Vagina (tissue), 2 donors: ENCODE measurements around the gene DCST2. TPM values are rescaled to one million over a fixed set of nuclear protein-coding genes. Genes with fewer than 3 reads are reported as not detected.
"Not testable (repeated sequence)": the region's sequence is repeated elsewhere in the genome, so short reads cannot be mapped to it uniquely, and the experiment has no call there.

Source experiments
- DNase-seq, 2 donors: peaks; one replicate each; pipeline ENCODE4 v3.0.0-alpha.2; 2017; ENCODE audit errors: extremely low spot score in 2 of 2
- H3K27ac ChIP-seq: fragments of 200-600 bp; sonication (generic); one replicate; pipeline ENCODE4 v1.5.1; 2019
- H3K27me3 ChIP-seq: fragments of 200-600 bp; sonication (generic); one replicate; pipeline ENCODE4 v1.5.1; 2019
- H3K36me3 ChIP-seq, 2 donors: fragments of 200-600 bp; sonication (generic); one replicate each; pipeline ENCODE4 v1.5.1; 2017 to 2019
- H3K4me1 ChIP-seq: fragments of 200-600 bp; sonication (generic); one replicate; pipeline ENCODE4 v1.5.1; 2019
- H3K4me3 ChIP-seq, 2 donors: fragments of 200-600 bp; sonication (generic); 1 replicate in 1 of 2; 2 replicates in 1 of 2; pipeline ENCODE4 v1.5.1; 2016 to 2019
- H3K9me3 ChIP-seq: fragments of 200-600 bp; sonication (generic); one replicate; pipeline ENCODE4 v1.5.1; 2019
- CTCF ChIP-seq, 3 experiments: fragments of 450-650 bp in 2 of 3; fragments of 200-600 bp in 1 of 3; sonication (generic) in 1 of 3; IDR thresholded peaks; one replicate each; pipeline ENCODE4 v1.5.1; 2017 to 2019; ENCODE audit warnings: antibody characterized with exemption in 3 of 3, mild to moderate bottlenecking in 2 of 3, moderate library complexity in 2 of 3
- POLR2A ChIP-seq, 2 donors: fragments of 450-650 bp; IDR thresholded peaks; one replicate each; pipeline ENCODE4 v1.6.1; 2017; ENCODE audit warnings: antibody characterized with exemption in 2 of 2, mild to moderate bottlenecking in 2 of 2, moderate library complexity in 2 of 2
- POLR2AphosphoS5 ChIP-seq, 2 donors: sonication (generic); formaldehyde crosslinking; IDR thresholded peaks; one replicate each; pipeline ENCODE4 v1.9.0; 2017; ENCODE audit warnings: antibody characterized with exemption in 2 of 2, mild to moderate bottlenecking in 2 of 2, low read depth in 1 of 2; ENCODE audit not compliant: insufficient read depth in 1 of 2
- intact Hi-C: fragments of 100-400 bp; cut with DNase I; formaldehyde crosslinking; loops from one replicate; pipeline ENCODE4 v1.15.1; 2023
- total RNA-seq: library from RNA; depleted of rRNA; stranded (reverse); fragments of >200 nt; gene quantifications from one replicate; pipeline ENCODE4 v1.2.3, GENCODE V29; 2016

Gene DCST2
- total RNA-seq, 1 donor from 2014 or later, result 7.9 TPM

GRCh38 chr1:154987326-154987725 is 46.3 kb downstream of the DCST2 start:
- peaks cover 28% of the 10 kb centered on the region for H3K4me1 ChIP-seq
- intact Hi-C loops, result no loop called here
- H3K36me3 ChIP-seq, result peaks cover 0 to 18% of the 10 kb centered on the region in 2 donors
- H3K27ac ChIP-seq, result no peak overlapping the region
- H3K4me3 ChIP-seq, result no peak overlapping the region
- DNase-seq, result no peak
- H3K27me3 ChIP-seq, result no peaks in the 10 kb centered on the region
- H3K9me3 ChIP-seq, result no peaks in the 10 kb centered on the region
- no peak for TF ChIP-seq CTCF (IDR thresholded peaks at IDR 0.05)

- intact Hi-C loops, H3K27ac ChIP-seq, H3K27me3 ChIP-seq, DNase-seq, H3K9me3 ChIP-seq, H3K4me3 ChIP-seq: not testable (repeated sequence)
- H3K4me1 ChIP-seq, result peaks cover 31% of the 10 kb centered on the region
- H3K36me3 ChIP-seq, result peaks cover 0 to 18% of the 10 kb centered on the region in 2 donors
Measured at GRCh38 chr1:154986736-154987135, 46.8 kb downstream of the DCST2 start.

GRCh38 chr1:154983776-154984466 is 49.7 kb downstream of the DCST2 start:
- Histone ChIP-seq H3K9me3 (no peaks in the 10 kb centered on the region), H3K4me1 (peaks cover 24% of the 10 kb centered on the region), H3K27ac (peak overlapping the region; percentile 66), H3K4me3 (peak overlapping the region; percentile 56 to 76), H3K36me3 (peaks cover 0 to 5% of the 10 kb centered on the region in 2 donors), H3K27me3 (no peaks in the 10 kb centered on the region)
- intact Hi-C loops, result no loop called here
- no peak for DNase-seq
- TF ChIP-seq POLR2AphosphoS5 (IDR thresholded peaks at IDR 0.05; ENCODE audit: insufficient read depth in 1 of 2, low read depth in 1 of 2) (no peak), POLR2A (IDR thresholded peaks at IDR 0.05) (no peak), CTCF (IDR thresholded peaks at IDR 0.05) (no peak)

GRCh38 chr1:154982897-154983648 is 50.5 kb downstream of the DCST2 start, which contains the start of gene FLAD1:
Gene FLAD1, plus strand, starts transcription at chr1:154983344. Its CDS starts 351 bp downstream, at chr1:154983695.
- intact Hi-C loops, result no loop called here
- Histone ChIP-seq H3K4me1 (peaks cover 24% of the 10 kb centered on the region), H3K4me3 (peak within 1 kb of the TSS; percentile 56 to 76), H3K9me3 (no peaks in the 10 kb centered on the region), H3K36me3 (peaks cover 0 to 2% of the 10 kb centered on the region in 2 donors), H3K27ac (peak within 1 kb of the TSS; percentile 66), H3K27me3 (no peaks in the 10 kb centered on the region)
- peak; percentile 86 to 100 for TF ChIP-seq POLR2AphosphoS5 (IDR thresholded peaks at IDR 0.05; ENCODE audit: insufficient read depth in 1 of 2, low read depth in 1 of 2)
- no peak for TF ChIP-seq CTCF (IDR thresholded peaks at IDR 0.05)
- DNase-seq, result peak in 1 of 2 donors; percentile 99

GRCh38 chr1:154982341-154982740 is 51.2 kb downstream of the DCST2 start:
- Histone ChIP-seq H3K27me3 (no peaks in the 10 kb centered on the region), H3K4me3 (peak overlapping the region; percentile 56 to 76), H3K4me1 (peaks cover 24% of the 10 kb centered on the region), H3K27ac (peak overlapping the region; percentile 42), H3K36me3 (no peaks in the 10 kb centered on the region), H3K9me3 (no peaks in the 10 kb centered on the region)
- intact Hi-C loops, result no loop called here
- TF ChIP-seq POLR2A (IDR thresholded peaks at IDR 0.05) (no peak), POLR2AphosphoS5 (IDR thresholded peaks at IDR 0.05; ENCODE audit: insufficient read depth in 1 of 2, low read depth in 1 of 2) (no peak)
- DNase-seq, result no peak

- Histone ChIP-seq H3K4me3 (no peak overlapping the region), H3K4me1 (peaks cover 10% of the 10 kb centered on the region), H3K27ac (no peak overlapping the region), H3K36me3 (no peaks in the 10 kb centered on the region), H3K27me3 (no peaks in the 10 kb centered on the region), H3K9me3 (no peaks in the 10 kb centered on the region)
- no peak for TF ChIP-seq CTCF (IDR thresholded peaks at IDR 0.05)
- TF ChIP-seq POLR2AphosphoS5 (IDR thresholded peaks at IDR 0.05; ENCODE audit: insufficient read depth in 1 of 2, low read depth in 1 of 2), result no peak
- no peak for TF ChIP-seq POLR2A (IDR thresholded peaks at IDR 0.05)
- no peak for DNase-seq
- intact Hi-C loops, result no loop called here
Measured at GRCh38 chr1:154978360-154978759, 55.2 kb downstream of the DCST2 start.

GRCh38 chr1:154977762-154978161 is 55.8 kb downstream of the DCST2 start:
- H3K9me3 ChIP-seq, DNase-seq, intact Hi-C loops, H3K4me3 ChIP-seq, H3K27ac ChIP-seq, H3K27me3 ChIP-seq, H3K36me3 ChIP-seq: not testable (repeated sequence)
- H3K4me1 ChIP-seq, result peaks cover 16% of the 10 kb centered on the region
